Measurements from ENCODE around the gene RPS6KA4.

DNA sequence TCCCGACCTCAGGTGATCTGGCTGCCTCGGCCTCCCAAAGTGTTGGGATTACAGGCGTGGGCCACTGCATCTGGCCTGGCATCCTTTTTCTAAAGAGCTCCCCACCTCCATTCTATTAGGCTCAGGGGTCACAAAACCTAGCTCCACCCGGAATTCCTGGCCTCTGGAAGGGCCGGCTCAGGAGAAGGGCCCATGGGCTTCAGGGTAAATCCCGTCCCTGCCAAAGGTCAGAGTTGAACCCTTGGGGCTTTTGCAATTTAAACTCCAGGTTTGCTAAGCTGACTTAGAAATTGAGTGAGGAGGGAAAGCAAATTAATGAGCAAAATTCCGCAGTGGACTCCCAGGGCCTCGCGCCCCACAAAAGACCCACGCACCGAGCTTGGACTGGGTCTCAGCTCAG lies 48.3 kb downstream of the RPS6KA4 start:
- TF ChIP-seq, protein P1, sequence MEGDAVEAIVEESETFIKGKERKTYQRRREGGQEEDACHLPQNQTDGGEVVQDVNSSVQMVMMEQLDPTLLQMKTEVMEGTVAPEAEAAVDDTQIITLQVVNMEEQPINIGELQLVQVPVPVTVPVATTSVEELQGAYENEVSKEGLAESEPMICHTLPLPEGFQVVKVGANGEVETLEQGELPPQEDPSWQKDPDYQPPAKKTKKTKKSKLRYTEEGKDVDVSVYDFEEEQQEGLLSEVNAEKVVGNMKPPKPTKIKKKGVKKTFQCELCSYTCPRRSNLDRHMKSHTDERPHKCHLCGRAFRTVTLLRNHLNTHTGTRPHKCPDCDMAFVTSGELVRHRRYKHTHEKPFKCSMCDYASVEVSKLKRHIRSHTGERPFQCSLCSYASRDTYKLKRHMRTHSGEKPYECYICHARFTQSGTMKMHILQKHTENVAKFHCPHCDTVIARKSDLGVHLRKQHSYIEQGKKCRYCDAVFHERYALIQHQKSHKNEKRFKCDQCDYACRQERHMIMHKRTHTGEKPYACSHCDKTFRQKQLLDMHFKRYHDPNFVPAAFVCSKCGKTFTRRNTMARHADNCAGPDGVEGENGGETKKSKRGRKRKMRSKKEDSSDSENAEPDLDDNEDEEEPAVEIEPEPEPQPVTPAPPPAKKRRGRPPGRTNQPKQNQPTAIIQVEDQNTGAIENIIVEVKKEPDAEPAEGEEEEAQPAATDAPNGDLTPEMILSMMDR (IDR thresholded peaks at IDR 0.05), result no peak
- TF ChIP-seq POLR2A (IDR thresholded peaks at IDR 0.05) (no peak), EP300 (IDR thresholded peaks at IDR 0.05) (no peak)

Measured in tibial nerve (tissue), 4 donors.